DMS79 (cell line): ENCODE results near the gene STX4.

Experiments
- DNase-seq: peaks from one replicate; lab custom pipeline; 2025; lab: John Stamatoyannopoulos, UW

The STX4 gene

GRCh38 chr16:31020536-31020935 lies 12.8 kb upstream of the STX4 start:
- DNase-seq = no peak

- DNase-seq = no peak
Measured at GRCh38 chr16:31022544-31023251, 10.7 kb upstream of the STX4 start.

GRCh38 chr16:31023252-31023602 lies 10.1 kb upstream of the STX4 start:
- DNase-seq = no peak

GRCh38 chr16:31023627-31024226 lies 9.6 kb upstream of the STX4 start:
- no peak for DNase-seq

- DNase-seq = no peak
Measured at GRCh38 chr16:31025339-31025738, 8.0 kb upstream of the STX4 start.

GRCh38 chr16:31029272-31029671 lies 4.1 kb upstream of the STX4 start:
- DNase-seq = no peak

GRCh38 chr16:31031276-31031675 lies 2.1 kb upstream of the STX4 start:
- no peak for DNase-seq

- peak; percentile 59 for DNase-seq
Measured at GRCh38 chr16:31033709-31034492, 543 bp downstream of the STX4 start.

- DNase-seq = no peak
Measured at GRCh38 chr16:31036691-31037090, 3.3 kb downstream of the STX4 start.

- DNase-seq = no peak
Measured at GRCh38 chr16:31038993-31039392, 5.6 kb downstream of the STX4 start.

- DNase-seq = no peak
Measured at GRCh38 chr16:31042866-31043265, 9.5 kb downstream of the STX4 start.

GRCh38 chr16:31043352-31043751 lies 10.0 kb downstream of the STX4 start:
- DNase-seq = no peak

GRCh38 chr16:31043898-31044481 lies 10.6 kb downstream of the STX4 start:
- no peak for DNase-seq

GRCh38 chr16:31050280-31051030 lies 17.1 kb downstream of the STX4 start:
- DNase-seq = no peak

- DNase-seq = no peak
Measured at GRCh38 chr16:31052114-31052513, 18.8 kb downstream of the STX4 start.

GRCh38 chr16:31055613-31056012 lies 22.3 kb downstream of the STX4 start:
- no peak for DNase-seq

GRCh38 chr16:31061126-31061812 lies 27.9 kb downstream of the STX4 start:
- no peak for DNase-seq

GRCh38 chr16:31061813-31062440 lies 28.6 kb downstream of the STX4 start:
- no peak for DNase-seq

- DNase-seq = no peak
Measured at GRCh38 chr16:31063495-31063842, 30.1 kb downstream of the STX4 start.

- no peak for DNase-seq
Measured at GRCh38 chr16:31063843-31064611, 30.7 kb downstream of the STX4 start.
